Thyroid gland (tissue), 4 donors: ENCODE measurements around the gene AVPI1. TPM values are rescaled to one million over a fixed set of nuclear protein-coding genes. Genes with fewer than 3 reads are reported as not detected.

ENCODE experiments used
- DNase-seq, 2 donors: peaks; one replicate each; pipeline ENCODE4 v3.0.0-alpha.2; 2019
- H3K27ac ChIP-seq, 3 donors: fragments of 200-600 bp; sonication (generic); 1 replicate in 2 of 3; 2 replicates in 1 of 3; pipeline ENCODE4 v1.5.1; 2016 to 2019; ENCODE audit warnings: mild to moderate bottlenecking in 1 of 3, moderate library complexity in 1 of 3
- H3K27me3 ChIP-seq: fragments of 200-600 bp; sonication (generic); one replicate; pipeline ENCODE4 v1.5.1; 2019
- H3K36me3 ChIP-seq, 2 donors: fragments of 200-600 bp; sonication (generic); one replicate each; pipeline ENCODE4 v1.5.1; 2016 to 2019
- H3K4me1 ChIP-seq, 2 donors: fragments of 200-600 bp; sonication (generic); one replicate each; pipeline ENCODE4 v1.5.1; 2017 to 2019
- H3K4me3 ChIP-seq, 3 donors: fragments of 200-600 bp; sonication (generic); replicated peaks in 1 of 3; 1 replicate in 2 of 3; 2 replicates in 1 of 3; pipeline ENCODE4 v1.5.1; 2016; ENCODE audit warnings: mild to moderate bottlenecking in 1 of 3
- H3K9me3 ChIP-seq: fragments of 200-600 bp; sonication (generic); one replicate; pipeline ENCODE4 v1.5.1; 2017
- POLR2A ChIP-seq, 2 donors: fragments of 450-650 bp; IDR thresholded peaks; one replicate each; pipeline ENCODE4 v1.6.1; 2017; ENCODE audit warnings: antibody characterized with exemption in 2 of 2, mild to moderate bottlenecking in 2 of 2, moderate library complexity in 1 of 2
- WGBS, 2 donors: methylation state at CpG; one replicate each; pipeline ENCODE4 v1.1.5; 2017; 5-methylcytosine and 5-hydroxymethylcytosine counted together
- intact Hi-C: fragments of 100-400 bp; cut with DNase I; formaldehyde crosslinking; loops from one replicate; pipeline ENCODE4 v1.15.1; 2023
- total RNA-seq, 4 donors: library from RNA; depleted of rRNA; stranded (reverse); fragments of >200 nt; gene quantifications; one replicate each; pipeline ENCODE4 v1.2.3, GENCODE V29; 2016
- TF ChIP-seq, protein P1 (sequence below), 6 experiments: fragments of 200-600 bp in 3 of 6; fragments of 450-650 bp in 3 of 6; sonication (generic) in 3 of 6; IDR thresholded peaks; one replicate each; pipeline ENCODE4 v1.5.1; 2016 to 2019; ENCODE audit warnings: antibody characterized with exemption in 6 of 6, mild to moderate bottlenecking in 2 of 6, inconsistent platforms in 1 of 6, moderate library complexity in 1 of 6

The AVPI1 gene
- total RNA-seq, 4 donors from 2014 or later = 6.7 to 17.8 (median 11.2) TPM

DNA sequence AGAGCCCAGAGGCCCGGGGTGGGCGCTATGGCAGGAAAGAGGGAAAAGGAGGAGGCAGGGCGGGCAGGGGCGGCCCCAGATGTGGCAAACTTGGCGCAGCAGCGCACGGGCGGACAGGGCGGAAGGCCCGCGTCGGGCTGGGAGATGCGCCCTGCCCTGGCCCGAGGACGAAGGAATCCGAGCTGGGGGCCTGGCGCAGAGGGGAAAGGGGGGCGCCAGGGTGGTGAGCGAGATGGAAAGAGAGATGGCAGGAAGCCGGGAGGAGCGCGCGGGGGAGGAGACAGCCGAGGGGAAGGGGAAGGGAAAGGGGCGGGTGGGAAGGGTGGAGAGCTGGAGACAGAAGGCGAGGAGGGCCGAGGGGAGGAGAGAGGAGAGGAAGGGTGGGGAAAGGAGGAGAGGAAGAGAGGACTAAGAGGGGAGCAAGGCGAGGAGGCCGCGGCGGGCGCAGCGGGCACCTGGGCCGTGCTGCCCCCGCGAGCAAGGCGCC lies 26.3 kb upstream of the AVPI1 start, which contains the start of gene MARVELD1:
TSS of gene MARVELD1 (plus strand) at position 392 of the 487 bp plus-strand sequence. CDS start 147 bp downstream, outside the sequence.
- TF ChIP-seq, protein P1, sequence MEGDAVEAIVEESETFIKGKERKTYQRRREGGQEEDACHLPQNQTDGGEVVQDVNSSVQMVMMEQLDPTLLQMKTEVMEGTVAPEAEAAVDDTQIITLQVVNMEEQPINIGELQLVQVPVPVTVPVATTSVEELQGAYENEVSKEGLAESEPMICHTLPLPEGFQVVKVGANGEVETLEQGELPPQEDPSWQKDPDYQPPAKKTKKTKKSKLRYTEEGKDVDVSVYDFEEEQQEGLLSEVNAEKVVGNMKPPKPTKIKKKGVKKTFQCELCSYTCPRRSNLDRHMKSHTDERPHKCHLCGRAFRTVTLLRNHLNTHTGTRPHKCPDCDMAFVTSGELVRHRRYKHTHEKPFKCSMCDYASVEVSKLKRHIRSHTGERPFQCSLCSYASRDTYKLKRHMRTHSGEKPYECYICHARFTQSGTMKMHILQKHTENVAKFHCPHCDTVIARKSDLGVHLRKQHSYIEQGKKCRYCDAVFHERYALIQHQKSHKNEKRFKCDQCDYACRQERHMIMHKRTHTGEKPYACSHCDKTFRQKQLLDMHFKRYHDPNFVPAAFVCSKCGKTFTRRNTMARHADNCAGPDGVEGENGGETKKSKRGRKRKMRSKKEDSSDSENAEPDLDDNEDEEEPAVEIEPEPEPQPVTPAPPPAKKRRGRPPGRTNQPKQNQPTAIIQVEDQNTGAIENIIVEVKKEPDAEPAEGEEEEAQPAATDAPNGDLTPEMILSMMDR (IDR thresholded peaks at IDR 0.05) = no peak
- TF ChIP-seq POLR2A (IDR thresholded peaks at IDR 0.05) = no peak
- H3K4me1 ChIP-seq = peaks cover 5 to 46% of the 10 kb centered on the region in 2 donors
- H3K27me3 ChIP-seq = no peaks in the 10 kb centered on the region
- H3K4me3 ChIP-seq = peak within 1 kb of the TSS; percentile 15 to 61 (median 53)
- peak; percentile 25 to 39 for DNase-seq
- H3K36me3 ChIP-seq = no peaks in the 10 kb centered on the region
- peak within 1 kb of the TSS; percentile 71 to 93 (median 82) for H3K27ac ChIP-seq
- intact Hi-C loops = no loop called here
- H3K9me3 ChIP-seq = no peaks in the 10 kb centered on the region
- WGBS, 2 donors = 9 to 10% methylated on average over 37 of the region's 37 CpGs

DNA sequence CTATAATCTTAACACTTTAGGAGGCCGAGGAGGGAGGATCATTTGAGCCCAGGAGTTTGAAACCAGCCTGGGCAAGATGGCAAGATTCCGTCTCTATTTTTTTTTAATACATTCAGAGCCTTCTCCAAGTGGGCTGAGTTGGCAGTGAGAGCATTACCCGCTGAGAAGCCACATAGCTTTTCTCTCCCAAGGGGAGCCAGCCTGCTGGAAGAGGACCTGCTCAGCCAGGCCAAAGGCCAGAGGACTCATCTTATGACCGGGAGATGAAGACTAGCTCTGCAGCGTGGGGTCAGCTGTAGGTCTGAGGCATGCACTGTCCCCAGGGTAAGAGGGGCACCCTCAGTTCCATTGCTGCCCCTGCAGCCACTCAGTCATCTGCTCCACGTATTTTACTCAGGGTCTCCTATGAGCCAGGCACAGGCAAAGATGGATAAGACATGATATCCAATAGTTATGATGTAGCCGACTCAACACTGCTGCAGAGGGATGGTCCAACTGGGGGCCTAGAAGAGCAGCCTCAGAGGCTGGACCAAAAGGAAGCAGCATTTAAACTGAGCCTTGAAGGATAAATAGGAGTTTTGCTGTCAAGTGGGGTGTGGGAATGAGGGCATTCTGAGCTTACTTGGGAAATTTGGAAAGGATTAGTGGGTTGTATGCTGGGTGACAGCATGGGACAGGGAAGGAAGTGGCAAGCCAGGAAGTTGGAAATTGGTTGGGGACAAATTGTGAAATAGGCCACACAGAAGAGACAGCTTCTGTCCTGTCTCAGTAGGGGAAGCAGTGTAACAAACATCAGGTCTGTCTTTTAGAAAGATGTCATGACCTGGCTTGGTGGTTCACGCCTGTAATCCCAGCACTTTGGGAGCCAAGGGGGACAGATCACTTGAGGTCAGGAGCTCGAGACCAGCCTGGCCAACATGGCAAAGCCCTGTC lies 24.9 kb upstream of the AVPI1 start:
- no peaks in the 10 kb centered on the region for H3K27me3 ChIP-seq
- TF ChIP-seq, protein P1 (IDR thresholded peaks at IDR 0.05) = no peak
- no peak for TF ChIP-seq POLR2A (IDR thresholded peaks at IDR 0.05)
- 76 to 86% methylated on average over 9 of the region's 9 CpGs for WGBS, 2 donors
- no peaks in the 10 kb centered on the region for H3K9me3 ChIP-seq
- no peaks in the 10 kb centered on the region for H3K36me3 ChIP-seq
- peak overlapping the region in 1 of 3 donors; percentile 17 for H3K27ac ChIP-seq
- H3K4me3 ChIP-seq = no peak overlapping the region
- no peak for DNase-seq
- H3K4me1 ChIP-seq = peaks cover 0 to 38% of the 10 kb centered on the region in 2 donors
- intact Hi-C loops = no loop called here

DNA sequence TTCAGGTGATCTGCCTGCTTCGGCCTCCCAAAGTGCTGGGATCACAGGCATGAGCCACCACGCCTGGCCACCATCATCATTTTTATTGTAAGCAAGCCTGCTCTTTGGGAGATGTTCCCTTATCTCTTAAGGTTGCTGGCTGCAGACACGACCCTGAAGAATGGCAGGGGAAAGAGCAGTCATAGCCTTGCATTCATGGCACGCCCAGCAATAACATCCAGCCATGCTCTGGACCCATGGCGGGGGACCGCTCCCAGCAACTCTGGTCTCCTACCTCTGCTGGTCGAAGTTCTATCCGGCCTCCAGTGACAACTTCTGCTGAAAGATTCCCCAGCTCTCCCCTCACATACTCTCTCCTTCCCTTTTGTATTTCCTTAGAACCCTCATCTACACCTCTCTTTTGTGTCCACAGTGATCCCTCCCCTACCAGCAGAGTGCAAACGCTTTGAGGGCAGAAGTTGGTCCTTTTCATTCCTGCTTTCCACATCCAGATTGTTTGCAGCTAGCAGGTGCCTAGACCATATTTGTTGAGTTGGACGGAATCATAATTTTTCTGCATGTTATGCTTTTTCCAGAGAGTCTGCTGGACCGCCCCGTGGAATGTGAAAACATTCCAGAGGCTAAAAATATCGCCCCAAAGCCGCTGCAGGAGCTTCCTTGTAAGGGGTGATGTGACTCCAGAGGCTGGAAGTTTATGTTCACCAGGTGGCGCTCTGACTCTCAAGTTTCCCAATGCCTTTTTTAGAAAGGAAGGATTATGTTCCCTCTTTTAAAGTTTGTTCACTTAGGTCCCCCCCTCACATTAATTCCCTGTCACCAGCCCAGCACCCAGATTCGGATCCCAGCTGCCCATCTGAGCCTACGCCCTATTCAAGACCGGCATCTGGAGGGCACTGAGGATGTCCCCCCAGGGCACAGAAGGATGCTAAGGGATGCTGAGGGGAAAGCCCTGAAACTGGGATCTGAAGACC lies 22.2 kb upstream of the AVPI1 start:
- no peak overlapping the region for H3K4me3 ChIP-seq
- no peaks in the 10 kb centered on the region for H3K27me3 ChIP-seq
- no peak for TF ChIP-seq POLR2A (IDR thresholded peaks at IDR 0.05)
- TF ChIP-seq, protein P1 (IDR thresholded peaks at IDR 0.05) = peak in 5 of 6 experiments; percentile 39 to 75 (median 63)
- no peaks in the 10 kb centered on the region for H3K9me3 ChIP-seq
- peak; percentile 69 to 79 for DNase-seq
- WGBS, 2 donors = 40 to 41% methylated on average over 18 of the region's 18 CpGs
- H3K27ac ChIP-seq = no peak overlapping the region
- peaks cover 0 to 24% of the 10 kb centered on the region in 2 donors for H3K4me1 ChIP-seq
- H3K36me3 ChIP-seq = no peaks in the 10 kb centered on the region
- intact Hi-C loops = no loop called here

DNA sequence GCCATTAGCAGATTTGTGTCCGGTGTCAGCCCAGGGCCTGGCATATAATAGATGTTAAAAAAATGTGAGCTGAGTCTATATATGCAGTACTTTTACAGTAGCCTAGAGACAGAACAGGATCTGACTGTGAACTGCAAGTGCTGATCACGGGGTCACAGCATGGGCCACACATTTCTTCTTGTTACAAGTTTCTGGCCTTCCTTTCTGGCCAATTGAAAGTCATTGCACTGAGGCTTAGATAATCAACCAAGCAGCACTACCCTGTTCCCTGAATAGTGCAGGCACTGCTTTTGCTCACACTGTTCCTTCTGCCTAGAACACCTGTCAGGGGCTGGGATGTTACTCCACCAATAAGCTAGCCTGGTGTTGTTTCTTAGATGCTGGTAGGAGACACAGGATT lies 21.1 kb upstream of the AVPI1 start:
- WGBS, 2 donors = 93% methylated on average over 2 of the region's 2 CpGs
- no peaks in the 10 kb centered on the region for H3K9me3 ChIP-seq
- no peaks in the 10 kb centered on the region for H3K36me3 ChIP-seq
- H3K4me3 ChIP-seq = no peak overlapping the region
- intact Hi-C loops = no loop called here
- no peak overlapping the region for H3K27ac ChIP-seq
- H3K4me1 ChIP-seq = peaks cover 0 to 21% of the 10 kb centered on the region in 2 donors
- no peak for DNase-seq
- no peaks in the 10 kb centered on the region for H3K27me3 ChIP-seq
- TF ChIP-seq, protein P1 (IDR thresholded peaks at IDR 0.05) = no peak
- no peak for TF ChIP-seq POLR2A (IDR thresholded peaks at IDR 0.05)
